Measurements from ENCODE around the gene PCBP1. TPM values are rescaled to one million over a fixed set of nuclear protein-coding genes. Genes with fewer than 3 reads are reported as not detected.

PCBP1 gene
- total and polyA plus RNA-seq, 9 of the 15 experiments (the other 6 are each of a cell fraction or from before 2014, with no cell fraction given): 19.2 to 407 (median 78.1) TPM

GRCh38 chr2:70133491-70134322 lies 46.4 kb downstream of the PCBP1 start (continued):
- no peak for TF ChIP-seq RBM39 (optimal IDR thresholded peaks at IDR 0.05; ENCODE audit: low read depth, low read length)
- TF ChIP-seq HIVEP1 (CRISPR knock-in tag; IDR thresholded peaks at IDR 0.05): no peak
- TF ChIP-seq MCM2 (IDR thresholded peaks at IDR 0.05; ENCODE audit: low read depth): no peak
- no peak for TF ChIP-seq ZBTB5 (IDR thresholded peaks at IDR 0.05)
- TF ChIP-seq ZNF644 (tag; IDR thresholded peaks at IDR 0.05; ENCODE audit: low read depth): no peak
- TF ChIP-seq PPARD (CRISPR knock-in tag; IDR thresholded peaks at IDR 0.05): no peak
- TF ChIP-seq RBFOX2 (IDR thresholded peaks at IDR 0.05; ENCODE audit: low read depth, low read length): no peak
- no peak for TF ChIP-seq THRA (IDR thresholded peaks at IDR 0.05)
- TF ChIP-seq POLR2G (IDR thresholded peaks at IDR 0.05; ENCODE audit: low read depth, low read length): no peak
- no peak for TF ChIP-seq KDM2B (CRISPR knock-in tag; IDR thresholded peaks at IDR 0.05)
- TF ChIP-seq ATF3 (IDR thresholded peaks at IDR 0.05): no peak
- TF ChIP-seq ATF3 (CRISPR knock-in tag; conservative IDR thresholded peaks at IDR 0.05): no peak
- TF ChIP-seq SMAD2 (IDR thresholded peaks at IDR 0.05; ENCODE audit: low read depth, low read length): no peak
- no peak for TF ChIP-seq SOX6 (IDR thresholded peaks at IDR 0.05)
- no peak for TF ChIP-seq FOXP1 (CRISPR knock-in tag; IDR thresholded peaks at IDR 0.05)
- TF ChIP-seq ZNF592 (IDR thresholded peaks at IDR 0.05): peak; percentile 55
- TF ChIP-seq CBFA2T3 (IDR thresholded peaks at IDR 0.05): no peak
- TF ChIP-seq ZNF224 (CRISPR knock-in tag; IDR thresholded peaks at IDR 0.05): no peak

Data from K562 (cell line).